SK-N-SH (cell line): ENCODE results near the gene PLCXD1. TPM values are rescaled to one million over a fixed set of nuclear protein-coding genes. Genes with fewer than 3 reads are reported as not detected.

Source experiments
- CTCF ChIA-PET: fragments of 300-600, 350-600 bp; formaldehyde crosslinking; extraction: SDS; loops from one replicate; lab custom pipeline; 2021; lab: Yijun Ruan, JAX
- POLR2A ChIA-PET: fragments of 350-600 bp; sonication (Branson Sonifier 250); formaldehyde crosslinking; extraction: SDS; loops from one replicate; lab custom pipeline; 2020; ENCODE audit warnings: antibody characterized with exemption, inconsistent platforms; lab: Yijun Ruan, JAX
- DNase-seq: peaks from one replicate; pipeline ENCODE4 v3.0.0; 2012
- H2AFZ ChIP-seq: fragments of 200-600 bp; sonication (generic); 2 replicates; pipeline ENCODE4 v1.8.1; 2016; ENCODE audit warnings: antibody characterized with exemption, mild to moderate bottlenecking, low read depth
- H3F3A ChIP-seq: fragments of 200-600 bp; sonication (generic); replicated peaks from 2 replicates; pipeline ENCODE3; 2016; ENCODE audit warnings: antibody characterized with exemption, mild to moderate bottlenecking; ENCODE audit not compliant: insufficient read depth
- H3K27ac ChIP-seq, 2 experiments: fragments of 200-500 bp in 1 of 2; fragments of 200-600 bp in 1 of 2; sonication (Bioruptor generic) in 1 of 2; sonication (generic), shearing (Covaris generic) in 1 of 2; 2 replicates each; pipeline versions ENCODE4 v1.5.1 to v1.6.1; 2014 to 2016; ENCODE audit warnings: low read depth in 2 of 2, inconsistent platforms in 1 of 2, low read length in 1 of 2, mild to moderate bottlenecking in 1 of 2, mixed read lengths in 1 of 2
- H3K27me3 ChIP-seq: fragments of 200-600 bp; sonication (generic), shearing (Covaris generic); 2 replicates; pipeline ENCODE4 v1.6.1; 2016; ENCODE audit warnings: mixed run types; ENCODE audit not compliant: insufficient read depth
- H3K36me3 ChIP-seq, 2 experiments: fragments of 200-500 bp in 1 of 2; fragments of 200-600 bp in 1 of 2; sonication (Bioruptor generic) in 1 of 2; sonication (generic) in 1 of 2; replicated peaks in 1 of 2; 2 replicates each; pipeline versions ENCODE3 to v1.5.1; 2014 to 2016; ENCODE audit warnings: low read length in 1 of 2, mild to moderate bottlenecking in 1 of 2; ENCODE audit not compliant: insufficient read depth in 2 of 2, control insufficient read depth in 1 of 2
- H3K4me1 ChIP-seq, 2 experiments: fragments of 200-500 bp in 1 of 2; fragments of 200-600 bp in 1 of 2; sonication (Bioruptor generic) in 1 of 2; sonication (generic), shearing (Covaris generic) in 1 of 2; 2 replicates each; pipeline versions ENCODE4 v1.5.1 to v1.6.1; 2014 to 2016; ENCODE audit warnings: low read depth in 1 of 2, low read length in 1 of 2, mixed run types in 1 of 2; ENCODE audit not compliant: insufficient read depth in 2 of 2, control insufficient read depth in 1 of 2
- H3K4me2 ChIP-seq: fragments of 200-600 bp; sonication (generic), shearing (Covaris generic); 2 replicates; pipeline ENCODE4 v1.6.1; 2017; ENCODE audit warnings: mixed run types
- H3K4me3 ChIP-seq, 2 experiments: fragments of 200-500 bp in 1 of 2; fragments of 200-600 bp in 1 of 2; sonication (Bioruptor generic) in 1 of 2; sonication (generic), shearing (Covaris generic) in 1 of 2; 2 replicates each; pipeline versions ENCODE4 v1.5.1 to v1.8.1; 2014 to 2016; ENCODE audit warnings: low read depth in 2 of 2, inconsistent platforms in 1 of 2, low read length in 1 of 2, mild to moderate bottlenecking in 1 of 2, mixed read lengths in 1 of 2, moderate library complexity in 1 of 2
- H3K79me2 ChIP-seq: fragments of 200-600 bp; sonication (generic); 2 replicates; pipeline ENCODE4 v1.8.1; 2017; ENCODE audit warnings: mild to moderate bottlenecking; ENCODE audit not compliant: insufficient read depth
- H3K9ac ChIP-seq: fragments of 200-600 bp; sonication (generic); 2 replicates; pipeline ENCODE4 v1.6.1; 2017; ENCODE audit warnings: mixed run types
- H3K9me2 ChIP-seq: fragments of 200-600 bp; sonication (generic); 2 replicates; pipeline ENCODE4 v1.6.1; 2017; ENCODE audit warnings: mixed run types
- H3K9me3 ChIP-seq: fragments of 200-600 bp; sonication (generic); 2 replicates; pipeline ENCODE4 v1.6.1; 2017; ENCODE audit warnings: mixed run types, mild to moderate bottlenecking, moderate library complexity
- H4K20me1 ChIP-seq: fragments of 200-600 bp; sonication (generic); 2 replicates; pipeline ENCODE4 v1.6.1; 2017; ENCODE audit warnings: mild to moderate bottlenecking, mixed run types; ENCODE audit not compliant: insufficient read depth
- ELF1 ChIP-seq: IDR thresholded peaks from 2 replicates; pipeline ENCODE4 v1.4.0; 2012
- EP300 ChIP-seq, 2 experiments: IDR thresholded peaks; 2 replicates each; pipeline versions ENCODE4 v1.4.0 to v1.6.1; 2012; ENCODE audit warnings: borderline replicate concordance in 1 of 2, low read depth in 1 of 2, low read length in 1 of 2
- EZH2phosphoT487 ChIP-seq: fragments of 200-600 bp; sonication (generic); IDR thresholded peaks from 2 replicates; pipeline ENCODE4 v1.6.1; 2017; ENCODE audit warnings: low read depth, mixed run types, mild to moderate bottlenecking, antibody characterized with exemption, moderate library complexity, borderline replicate concordance
- FOXJ3 ChIP-seq: sonication (generic); formaldehyde crosslinking; IDR thresholded peaks from 2 replicates; pipeline ENCODE4 v1.5.1; 2020; ENCODE audit warnings: mild to moderate bottlenecking, missing genetic modification reagents
- JUND ChIP-seq: IDR thresholded peaks from 2 replicates; pipeline ENCODE4 v1.4.0; 2012
- MEF2A ChIP-seq: IDR thresholded peaks from 2 replicates; pipeline ENCODE4 v1.4.0; 2012; ENCODE audit warnings: low read depth, borderline replicate concordance
- MXI1 ChIP-seq: IDR thresholded peaks from 2 replicates; pipeline ENCODE4 v1.6.1; 2012; ENCODE audit warnings: mild to moderate bottlenecking, low read depth, low read length, improper control_type of control experiment
- NFIC ChIP-seq: IDR thresholded peaks from 2 replicates; pipeline ENCODE4 v1.4.0; 2012; ENCODE audit warnings: borderline replicate concordance
- PBX3 ChIP-seq: IDR thresholded peaks from 2 replicates; pipeline ENCODE4; 2012
- POLR2AphosphoS5 ChIP-seq: IDR thresholded peaks from 2 replicates; pipeline ENCODE4 v1.6.1; 2012; ENCODE audit warnings: low read depth, low read length
- RCOR1 ChIP-seq: fragments of 150-350 bp; IDR thresholded peaks from 2 replicates; pipeline ENCODE4 v1.6.1; 2017; ENCODE audit warnings: antibody characterized with exemption, low read length
- REST ChIP-seq: IDR thresholded peaks from 2 replicates; pipeline ENCODE4 v1.6.1; 2012; ENCODE audit warnings: mild to moderate bottlenecking, low read depth, low read length, moderate library complexity
- RXRA ChIP-seq: IDR thresholded peaks from 2 replicates; pipeline ENCODE4 v1.4.0; 2012; ENCODE audit warnings: low read depth, mild to moderate bottlenecking, borderline replicate concordance
- SIN3A ChIP-seq: IDR thresholded peaks from 2 replicates; pipeline ENCODE4 v1.6.1; 2012; ENCODE audit warnings: low read depth, mild to moderate bottlenecking, low read length, moderate library complexity, borderline replicate concordance
- TAF1 ChIP-seq: IDR thresholded peaks from 2 replicates; pipeline ENCODE4 v1.6.1; 2012; ENCODE audit warnings: low read depth, mild to moderate bottlenecking, low read length, moderate library complexity, borderline replicate concordance
- USF1 ChIP-seq: IDR thresholded peaks from 2 replicates; pipeline ENCODE4 v1.4.0; 2012; ENCODE audit warnings: low read depth, borderline replicate concordance
- USF2 ChIP-seq: fragments of 150-350 bp; IDR thresholded peaks from 2 replicates; pipeline ENCODE4 v1.6.1; 2017; ENCODE audit warnings: antibody characterized with exemption, low read length, low read depth, borderline replicate concordance
- YY1 ChIP-seq: IDR thresholded peaks from 2 replicates; pipeline ENCODE4 v1.4.0; 2012; ENCODE audit warnings: low read depth, mild to moderate bottlenecking
- ZBTB33 ChIP-seq: IDR thresholded peaks from 2 replicates; pipeline ENCODE4 v1.4.0; 2012; ENCODE audit warnings: low read depth, borderline replicate concordance
- WGBS: methylation state at CpG from one replicate; pipeline ENCODE4 v1.1.6; 2017; ENCODE audit warnings: low lambda C conversion rate; 5-methylcytosine and 5-hydroxymethylcytosine counted together
- polyA plus RNA-seq, 3 experiments: library from polyadenylated mRNA; depleted of rRNA; stranded (reverse); fragments of >200 nt; gene quantifications; 2 replicates each; pipeline ENCODE4 v1.2.3, GENCODE V29; 2012

Gene PLCXD1
- polyA plus RNA-seq, 1 of the 3 experiments (the other 2 are of a cell fraction), result 14.8 TPM

GRCh38 chrX:335758-336155 is 54.6 kb downstream of the PLCXD1 start:
- Histone ChIP-seq H3K9ac (no peak overlapping the region), H3K36me3 (peaks cover 0 to 5% of the 10 kb centered on the region in 2 experiments), H3K9me3 (no peaks in the 10 kb centered on the region), H3K4me1 (peaks cover 0 to 2% of the 10 kb centered on the region in 2 experiments; a peak in 1 of 4 replicates), H3K27ac (no peak overlapping the region), H3F3A (no peaks in the 10 kb centered on the region), H3K4me2 (no peak overlapping the region), H3K9me2 (no peaks in the 10 kb centered on the region), H2AFZ (no peak overlapping the region), H3K4me3 (no peak overlapping the region), H4K20me1 (no peaks in the 10 kb centered on the region), H3K27me3 (no peaks in the 10 kb centered on the region), H3K79me2 (no peaks in the 10 kb centered on the region)
- no peak for DNase-seq
- ChIA-PET POLR2A (no interaction called here), CTCF (no interaction called here)
- WGBS, result 94% methylated on average over 15 of the region's 17 CpGs
- no peak for TF ChIP-seq RXRA
- no peak for TF ChIP-seq EZH2phosphoT487
- TF ChIP-seq FOXJ3 (CRISPR knock-in tag), result no peak
- TF ChIP-seq USF1, result no peak
- TF ChIP-seq EP300 (IDR thresholded peaks at IDR 0.05; ENCODE audit: borderline replicate concordance in 1 of 2, low read depth in 1 of 2, low read length in 1 of 2), result no peak
- no peak for TF ChIP-seq PBX3
- no peak for TF ChIP-seq POLR2AphosphoS5
- TF ChIP-seq REST, result no peak
- no peak for TF ChIP-seq YY1
- TF ChIP-seq RCOR1, result no peak
- no peak for TF ChIP-seq ELF1
- no peak for TF ChIP-seq SIN3A
- TF ChIP-seq MEF2A, result no peak
- TF ChIP-seq USF2, result no peak
- no peak for TF ChIP-seq JUND
- TF ChIP-seq TAF1, result no peak
- TF ChIP-seq MXI1, result no peak
- no peak for TF ChIP-seq ZBTB33
- TF ChIP-seq NFIC, result no peak
